ENCODE measurements around the gene GPR78. TPM values are rescaled to one million over a fixed set of nuclear protein-coding genes. Genes with fewer than 3 reads are reported as not detected.
A peak's percentile ranks its signal among the peaks of the same experiment; 100 is the strongest.

Gene GPR78
- total RNA-seq, 2 donors from 2014 or later, result not detected

- intact Hi-C loops (cut with DNase I), result loop anchor here (5.0 kb wide), 1 partner anchor 127 kb away; no protein-coding TSS in a partner anchor
- no peaks in the 10 kb centered on the region for H3K9me3 ChIP-seq
- ATAC-seq (peak; percentile 66), DNase-seq (peak; percentile 46 to 62 (median 54))
- H3K4me1 ChIP-seq, result peaks cover 8% of the 10 kb centered on the region
- WGBS, 2 donors, result 42 to 45% methylated on average over 20 to 24 of the region's 24 CpGs
- no peak for TF ChIP-seq POLR2A (IDR thresholded peaks at IDR 0.05)
- TF ChIP-seq, protein P1, sequence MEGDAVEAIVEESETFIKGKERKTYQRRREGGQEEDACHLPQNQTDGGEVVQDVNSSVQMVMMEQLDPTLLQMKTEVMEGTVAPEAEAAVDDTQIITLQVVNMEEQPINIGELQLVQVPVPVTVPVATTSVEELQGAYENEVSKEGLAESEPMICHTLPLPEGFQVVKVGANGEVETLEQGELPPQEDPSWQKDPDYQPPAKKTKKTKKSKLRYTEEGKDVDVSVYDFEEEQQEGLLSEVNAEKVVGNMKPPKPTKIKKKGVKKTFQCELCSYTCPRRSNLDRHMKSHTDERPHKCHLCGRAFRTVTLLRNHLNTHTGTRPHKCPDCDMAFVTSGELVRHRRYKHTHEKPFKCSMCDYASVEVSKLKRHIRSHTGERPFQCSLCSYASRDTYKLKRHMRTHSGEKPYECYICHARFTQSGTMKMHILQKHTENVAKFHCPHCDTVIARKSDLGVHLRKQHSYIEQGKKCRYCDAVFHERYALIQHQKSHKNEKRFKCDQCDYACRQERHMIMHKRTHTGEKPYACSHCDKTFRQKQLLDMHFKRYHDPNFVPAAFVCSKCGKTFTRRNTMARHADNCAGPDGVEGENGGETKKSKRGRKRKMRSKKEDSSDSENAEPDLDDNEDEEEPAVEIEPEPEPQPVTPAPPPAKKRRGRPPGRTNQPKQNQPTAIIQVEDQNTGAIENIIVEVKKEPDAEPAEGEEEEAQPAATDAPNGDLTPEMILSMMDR (IDR thresholded peaks at IDR 0.05), result peak; percentile 39 to 61 (median 55)
- peaks cover 0 to 8% of the 10 kb centered on the region in 2 donors for H3K27me3 ChIP-seq
- no peaks in the 10 kb centered on the region for H3K36me3 ChIP-seq (replicated peaks in 1 of 2; ENCODE audit: insufficient read depth in 1 of 2, low read depth in 2 of 2)
- H3K4me3 ChIP-seq, result no peak overlapping the region
- no peak overlapping the region for H3K27ac ChIP-seq
These were observed 14.2 kb downstream of the GPR78 start for GRCh38 chr4:8594097-8595038.

GRCh38 chr4:8595237-8596087, 15.3 kb downstream of the GPR78 start:
- Histone ChIP-seq H3K9me3 (no peaks in the 10 kb centered on the region), H3K4me3 (no peak overlapping the region), H3K36me3 (replicated peaks in 1 of 2; ENCODE audit: insufficient read depth in 1 of 2, low read depth in 2 of 2) (no peaks in the 10 kb centered on the region), H3K4me1 (peaks cover 8% of the 10 kb centered on the region), H3K27ac (no peak overlapping the region), H3K27me3 (peaks cover 0 to 8% of the 10 kb centered on the region in 2 donors)
- TF ChIP-seq, protein P1 (IDR thresholded peaks at IDR 0.05), result no peak
- 24 to 48% methylated on average over 7 to 16 of the region's 16 CpGs for WGBS, 2 donors
- ATAC-seq (no peak), DNase-seq (no peak)
- intact Hi-C loops (cut with DNase I), result no loop called here

DNA sequence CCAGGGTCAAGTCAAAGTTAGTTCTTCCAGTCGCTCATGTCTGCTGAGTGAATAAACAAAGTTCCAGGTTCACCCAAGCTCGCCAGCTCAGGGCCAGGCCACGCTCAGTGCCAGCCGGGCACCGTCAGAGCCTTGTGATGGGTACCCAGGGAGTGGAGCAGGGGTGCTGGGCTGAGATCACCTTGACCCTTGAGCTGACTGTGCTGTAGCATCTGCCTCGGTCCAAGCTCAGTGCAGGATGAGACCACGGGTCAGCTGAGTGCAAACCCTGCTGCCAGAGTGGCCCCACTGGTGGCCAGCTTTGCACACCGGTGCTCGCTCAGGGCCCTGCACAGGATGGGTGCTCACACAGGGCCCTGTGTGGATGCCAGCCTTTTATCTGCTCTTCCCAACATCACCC, 16.7 kb downstream of the GPR78 start:
- Histone ChIP-seq H3K36me3 (replicated peaks in 1 of 2; ENCODE audit: insufficient read depth in 1 of 2, low read depth in 2 of 2) (no peaks in the 10 kb centered on the region), H3K9me3 (no peaks in the 10 kb centered on the region), H3K27me3 (peaks cover 0 to 8% of the 10 kb centered on the region in 2 donors), H3K4me1 (peaks cover 8% of the 10 kb centered on the region), H3K4me3 (no peak overlapping the region), H3K27ac (no peak overlapping the region)
- TF ChIP-seq, protein P1 (IDR thresholded peaks at IDR 0.05), result no peak
- no peak for TF ChIP-seq POLR2A (IDR thresholded peaks at IDR 0.05)
- no peak for ATAC-seq
- 48 to 78% methylated on average over 5 to 9 of the region's 9 CpGs for WGBS, 2 donors
- intact Hi-C loops (cut with DNase I), result no loop called here
- DNase-seq, result no peak

- Histone ChIP-seq H3K36me3 (replicated peaks in 1 of 2; ENCODE audit: insufficient read depth in 1 of 2, low read depth in 2 of 2) (no peaks in the 10 kb centered on the region), H3K27ac (no peak overlapping the region), H3K9me3 (no peaks in the 10 kb centered on the region), H3K4me3 (no peak overlapping the region), H3K27me3 (peaks cover 0 to 6% of the 10 kb centered on the region in 2 donors), H3K4me1 (peaks cover 7% of the 10 kb centered on the region)
- DNase-seq (no peak), ATAC-seq (no peak)
- intact Hi-C loops (cut with DNase I), result no loop called here
- 31 to 80% methylated on average over 3 to 11 of the region's 13 CpGs for whole genome bisulfite sequencing, 2 donors
- TF ChIP-seq, protein P1 (IDR thresholded peaks at IDR 0.05), result no peak
- TF ChIP-seq POLR2A (IDR thresholded peaks at IDR 0.05), result no peak
These were observed 17.1 kb downstream of the GPR78 start for GRCh38 chr4:8597319-8597718.
